HG03066 (cell line): ENCODE measurements around the gene PRKCZ.

Source experiments
- ATAC-seq: cut with Tn5 transposase; IDR thresholded peaks from one replicate; pipeline ENCODE4 v1.9.1; 2021; ENCODE audit warnings: low read depth; ENCODE audit not compliant: unreplicated experiment

Gene PRKCZ

DNA sequence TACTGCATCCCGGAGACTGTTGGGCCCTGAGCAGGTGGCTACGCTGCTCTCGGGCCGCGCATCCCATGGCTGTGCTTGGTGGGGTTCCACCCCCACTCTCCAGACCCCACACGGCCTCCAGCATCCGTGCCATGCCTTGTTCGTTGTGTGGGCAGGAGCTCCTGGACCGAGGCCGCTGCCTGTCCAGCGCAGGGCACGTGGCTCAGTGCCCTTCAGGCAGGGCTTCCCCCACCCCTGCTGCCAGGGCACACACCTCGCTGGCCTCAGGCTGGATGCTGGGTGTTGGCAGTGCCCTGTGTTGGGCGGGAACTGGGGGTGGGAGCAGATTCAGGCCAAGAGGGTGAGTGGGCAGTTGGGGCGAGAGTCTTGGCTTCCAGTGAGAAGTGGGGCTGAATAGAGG, 9.9 kb downstream of the PRKCZ start:
- no peak for ATAC-seq

DNA sequence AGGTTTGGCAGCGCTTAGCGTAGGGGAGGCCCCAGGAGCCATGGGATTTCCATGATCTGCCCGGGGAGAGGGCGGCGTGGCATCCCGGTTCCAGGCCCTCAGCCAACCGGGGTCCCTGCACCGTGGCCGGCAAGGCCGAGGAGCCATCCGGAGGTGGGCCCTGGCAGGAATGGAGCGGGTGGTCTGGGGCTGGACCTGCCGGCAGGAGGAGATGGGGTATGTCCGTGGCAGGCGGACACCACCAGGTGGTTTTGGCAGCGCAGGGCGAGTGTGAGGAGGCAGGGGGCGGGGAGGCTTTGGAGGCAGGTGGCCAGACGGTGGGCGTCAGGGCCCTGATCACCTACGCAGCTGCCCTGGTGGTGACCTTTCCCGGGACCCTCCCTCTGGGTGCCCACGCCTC, 10.3 kb downstream of the PRKCZ start:
- no peak for ATAC-seq

DNA sequence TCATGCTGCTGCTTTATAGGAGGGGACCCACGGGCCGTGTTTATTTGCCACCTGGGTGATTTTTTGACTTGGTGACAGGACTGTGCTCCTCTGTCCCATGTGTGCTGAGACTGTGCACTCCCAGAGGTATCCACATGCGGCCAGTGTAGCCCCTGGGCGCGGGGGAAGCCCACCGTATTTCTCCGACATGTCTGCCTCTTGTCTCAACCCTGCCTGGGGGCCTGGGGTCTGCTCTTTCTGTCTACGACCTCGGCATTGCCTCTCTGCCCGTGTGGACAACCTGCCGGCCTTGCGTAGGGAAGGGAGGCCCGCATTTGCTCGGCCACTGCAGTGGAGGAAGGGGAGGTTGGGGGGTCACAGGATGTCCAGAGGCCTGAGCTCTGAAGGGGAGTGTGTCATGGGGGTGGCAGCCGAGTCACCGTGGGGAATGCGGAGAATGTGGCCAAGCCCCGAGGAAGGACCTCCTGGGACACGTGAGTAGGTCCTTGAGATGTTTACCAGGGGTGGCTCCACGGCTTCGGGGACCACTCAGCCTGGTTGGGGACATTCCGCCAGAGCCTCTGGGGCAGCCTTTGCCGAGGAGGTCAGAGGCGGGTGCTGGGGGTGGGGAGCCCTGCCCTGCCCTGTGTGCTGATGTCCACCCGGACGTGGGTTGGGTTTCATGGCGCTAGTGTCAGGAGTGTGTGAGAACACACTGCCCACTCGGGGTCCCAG, 11.0 kb downstream of the PRKCZ start:
- no peak for ATAC-seq

DNA sequence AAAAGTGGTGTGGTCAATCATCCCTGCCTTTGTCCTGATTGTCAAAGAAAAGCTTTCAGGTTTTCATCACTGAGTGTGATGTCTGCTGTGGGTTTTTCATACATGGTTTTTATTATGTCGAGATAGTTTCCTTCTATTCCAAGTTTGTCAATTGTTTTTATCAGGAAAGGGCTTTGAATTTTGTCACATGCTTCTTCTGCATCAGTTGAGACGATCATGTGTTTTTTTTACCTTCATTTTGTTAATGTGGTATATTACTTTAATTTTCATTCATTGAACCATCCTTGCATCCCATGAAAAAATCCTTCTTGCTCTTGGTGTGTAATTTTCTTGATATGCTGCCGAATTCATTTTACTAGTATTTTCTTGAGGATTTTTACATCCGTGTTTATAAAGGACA, 15.5 kb downstream of the PRKCZ start:
- ATAC-seq = no peak

DNA sequence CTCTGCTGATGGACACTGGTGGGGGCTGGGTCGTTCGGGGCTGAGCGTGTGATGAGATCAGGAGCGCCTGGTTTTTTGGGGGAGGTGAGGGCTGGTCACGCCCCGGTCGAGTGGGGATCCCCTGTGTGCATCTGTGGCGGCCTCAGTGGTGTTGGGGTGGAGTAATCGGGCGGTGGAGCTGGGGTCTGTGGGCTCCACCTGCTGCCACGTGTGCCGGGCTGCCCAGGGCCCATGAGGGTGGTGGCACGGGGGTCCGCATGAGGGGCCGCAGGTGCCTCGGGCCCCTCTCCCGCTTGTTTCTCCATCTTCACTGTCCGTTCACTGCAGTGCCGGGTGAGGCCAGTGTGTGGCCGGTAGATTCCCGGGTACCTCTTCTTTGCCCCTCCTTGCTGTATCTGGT, 17.2 kb downstream of the PRKCZ start:
- no peak for ATAC-seq

DNA sequence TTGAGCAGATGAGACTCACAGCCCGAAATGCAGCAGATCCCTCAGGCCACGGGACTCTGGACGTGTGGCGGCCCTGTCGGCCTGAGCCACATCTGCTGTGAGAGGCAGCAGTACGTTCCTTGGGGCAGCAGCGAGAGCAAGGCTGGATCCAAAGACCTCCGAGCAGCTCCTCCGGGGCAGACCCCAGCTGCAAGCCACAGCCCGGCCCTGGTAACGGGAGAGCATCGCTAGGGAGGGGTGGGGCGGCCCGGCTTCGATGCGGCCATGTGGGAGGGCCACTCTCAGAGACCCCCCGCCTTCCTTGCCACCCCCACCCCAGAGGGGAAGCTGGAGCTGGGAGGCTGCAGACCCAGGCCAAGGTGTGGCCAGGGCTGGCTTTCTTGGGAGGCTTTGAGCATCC, 17.8 kb downstream of the PRKCZ start:
- no peak for ATAC-seq

DNA sequence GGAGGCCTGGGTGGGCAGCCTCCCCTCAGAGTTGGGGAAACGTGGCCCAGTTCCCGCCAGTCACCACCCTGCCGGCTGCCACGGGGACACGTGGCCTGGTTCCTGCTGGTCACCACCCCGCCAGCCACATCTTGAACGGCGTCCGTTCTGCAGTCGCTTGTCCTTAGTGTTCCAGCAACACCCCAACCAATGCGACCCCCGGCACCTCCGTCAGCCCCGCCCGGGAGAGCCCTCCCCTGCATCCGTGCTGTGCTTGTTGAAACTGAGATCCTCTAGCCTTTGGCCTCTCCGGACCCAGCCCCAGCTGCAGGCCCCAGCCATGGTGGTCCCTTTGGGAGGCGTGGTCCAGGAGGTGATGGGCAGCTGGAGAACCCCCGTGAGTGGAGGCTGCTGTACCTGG, 18.7 kb downstream of the PRKCZ start:
- ATAC-seq = no peak

DNA sequence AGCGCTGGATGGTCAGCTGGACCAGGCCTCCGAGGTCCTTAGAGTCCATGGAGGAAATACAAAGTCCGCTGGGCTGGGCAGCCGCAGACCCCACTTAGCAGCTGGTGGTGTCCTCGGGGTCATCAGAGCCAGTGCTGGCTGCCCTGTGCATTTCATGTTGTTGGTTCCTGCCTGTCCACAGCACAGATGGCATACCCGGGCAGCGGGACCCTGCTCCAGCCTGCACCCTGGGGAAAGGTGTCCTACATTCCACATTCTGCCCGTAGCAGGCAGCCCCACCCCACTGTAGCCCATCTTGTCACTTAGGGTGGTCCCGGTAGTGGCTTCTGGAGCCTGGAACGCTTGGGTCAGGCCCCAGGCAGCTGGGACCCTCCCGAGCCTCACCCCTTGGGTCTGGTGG, 19.8 kb downstream of the PRKCZ start:
- no peak for ATAC-seq

DNA sequence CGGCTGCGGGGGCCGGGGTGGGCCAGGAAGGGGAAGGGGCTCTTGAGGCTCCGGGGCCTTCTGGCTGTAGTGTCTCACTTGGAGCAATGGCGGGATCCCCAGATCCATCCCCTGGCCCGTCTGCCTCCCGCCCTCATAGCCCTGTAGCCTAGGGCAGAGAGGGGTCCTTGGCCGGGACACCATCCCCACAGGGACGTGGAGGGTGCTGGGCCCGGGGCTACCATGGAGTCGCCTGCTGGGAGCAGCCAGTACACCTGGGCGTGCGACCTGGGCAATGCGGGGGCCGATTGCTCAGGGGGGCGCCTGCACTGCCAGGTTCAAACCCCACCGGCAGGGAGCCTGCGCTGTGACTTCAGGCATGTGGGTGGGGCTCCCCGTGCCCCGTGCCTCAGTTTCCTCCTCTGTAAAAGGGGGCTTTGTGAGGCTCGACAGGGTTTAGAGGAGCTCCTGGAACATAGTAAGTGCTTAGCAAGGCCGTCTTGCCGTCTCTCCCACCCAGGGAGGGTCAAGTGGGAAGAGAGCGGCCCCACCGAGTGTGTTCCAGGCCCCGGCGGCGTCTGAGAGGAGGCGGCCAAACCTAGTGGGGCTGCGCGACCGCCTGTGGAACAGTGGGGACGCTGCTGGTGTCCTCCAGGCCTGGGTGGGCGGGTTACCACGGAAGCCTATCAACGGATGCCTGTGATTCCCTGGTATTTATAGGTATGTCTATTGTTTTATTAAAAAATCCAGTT, 20.8 kb downstream of the PRKCZ start:
- no peak for ATAC-seq

DNA sequence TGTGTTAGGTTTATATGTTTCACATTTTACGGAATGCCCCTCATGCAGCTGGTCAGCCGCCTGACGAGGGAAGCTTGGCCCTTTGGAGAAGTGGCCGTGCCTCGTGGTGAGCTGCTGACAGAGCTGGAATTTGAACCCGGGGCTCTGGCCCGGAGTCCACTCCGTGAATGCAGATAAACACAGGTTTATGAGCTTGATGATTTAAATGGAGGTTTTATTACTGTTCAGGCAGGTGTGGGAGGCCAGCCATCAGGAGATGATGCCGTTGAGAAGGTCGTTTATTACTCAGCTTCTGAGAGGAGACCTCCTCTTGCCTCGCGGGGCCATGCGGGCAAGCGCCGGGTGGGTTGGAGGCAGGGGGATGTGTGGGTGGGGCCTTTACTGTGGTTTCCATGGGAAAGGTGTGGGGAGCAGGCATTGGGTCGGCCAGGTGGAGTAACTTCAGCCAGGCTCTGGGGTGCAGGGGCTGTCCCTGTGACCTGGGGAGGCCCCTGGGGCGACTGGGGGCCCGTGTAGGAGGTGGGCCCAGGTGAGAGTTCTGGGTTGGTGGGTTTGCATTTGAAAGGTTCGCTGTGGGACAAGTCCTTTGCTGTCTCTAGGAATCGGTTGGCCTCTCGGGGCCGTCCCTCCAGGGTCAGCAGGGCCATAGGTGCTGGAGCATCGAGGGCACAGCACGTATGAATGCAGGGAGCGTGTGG, 22.0 kb downstream of the PRKCZ start:
- ATAC-seq = no peak

DNA sequence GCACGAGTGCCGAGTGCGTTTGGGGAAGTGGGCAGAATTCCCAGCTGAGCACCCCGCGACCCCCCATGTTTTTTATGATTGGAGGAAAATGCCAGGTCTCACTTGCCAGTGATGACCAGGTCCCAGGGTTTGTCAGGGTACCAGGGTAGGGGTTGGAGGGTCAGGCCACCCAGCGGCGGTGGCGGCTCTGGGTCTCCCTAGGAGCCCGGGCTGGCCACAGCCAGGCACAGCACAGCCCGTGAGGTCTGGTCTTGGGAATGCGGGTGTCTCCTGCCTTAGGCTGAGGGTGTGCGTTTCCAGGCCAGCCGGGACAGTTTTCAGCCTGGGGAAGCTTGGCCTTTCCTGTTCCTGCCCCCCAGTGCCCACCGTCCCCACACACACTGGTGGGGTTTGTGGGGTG, 22.7 kb downstream of the PRKCZ start:
- no peak for ATAC-seq

DNA sequence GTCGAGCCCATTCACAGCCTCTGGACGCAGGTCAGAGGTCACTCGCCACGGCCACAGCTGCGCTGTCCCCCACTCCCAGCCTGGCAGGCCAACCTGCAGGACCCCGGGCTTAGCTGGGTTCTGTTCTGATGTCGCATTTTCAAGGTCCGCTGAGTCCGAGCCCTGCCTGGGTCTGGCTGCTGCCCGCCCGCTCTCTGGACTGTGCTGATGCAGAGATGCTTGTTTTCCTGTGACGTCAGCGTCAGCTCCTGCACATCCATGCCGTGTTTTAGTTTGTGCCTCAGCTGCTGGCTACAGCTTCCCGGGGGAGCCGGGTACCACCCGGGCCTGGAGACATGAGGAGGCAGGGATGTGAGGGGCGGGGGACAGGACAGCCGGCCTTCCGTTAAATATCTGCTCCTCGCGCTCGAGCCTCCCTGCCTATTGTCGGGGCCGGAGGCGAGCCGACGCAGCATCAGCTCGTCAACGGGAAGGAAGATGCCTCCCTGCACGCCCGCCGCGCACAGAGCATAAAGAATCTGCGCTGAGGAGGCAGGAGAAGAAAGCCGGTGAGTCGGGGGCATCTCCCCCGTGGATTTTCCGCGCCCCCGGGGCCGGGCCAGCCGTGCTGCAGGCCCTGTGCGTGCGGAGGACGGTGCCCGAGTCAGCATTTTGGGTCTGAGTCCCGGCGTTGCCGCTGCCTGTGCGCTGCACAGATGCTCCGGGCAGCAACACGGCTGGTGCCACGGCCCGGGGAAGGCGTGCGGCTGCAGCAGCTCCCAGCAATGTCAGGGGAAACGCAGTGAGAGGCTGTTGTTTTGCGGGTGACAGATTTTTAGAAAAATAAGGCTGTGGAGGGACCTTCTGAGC, 23.4 kb downstream of the PRKCZ start:
- no peak for ATAC-seq

DNA sequence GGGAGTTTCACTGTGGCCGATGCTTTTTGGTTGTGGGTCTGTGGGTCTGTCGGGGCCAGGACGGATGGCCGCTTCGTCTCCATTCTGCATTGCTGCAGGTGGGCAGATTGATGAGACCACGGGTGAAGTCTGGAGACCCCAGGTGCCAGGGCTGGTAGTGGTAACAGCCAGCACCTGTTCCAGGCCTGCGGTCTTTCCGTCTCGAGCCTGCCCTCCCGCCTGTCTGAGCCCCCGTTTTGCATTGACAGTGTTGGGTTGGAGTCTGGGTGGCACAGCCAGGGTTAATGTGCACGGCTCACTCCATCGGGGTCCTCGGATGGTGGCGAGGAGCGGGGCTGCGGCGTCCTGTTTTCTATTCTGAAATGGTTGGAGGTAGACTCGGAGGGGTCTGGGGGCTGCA, 24.2 kb downstream of the PRKCZ start:
- no peak for ATAC-seq

DNA sequence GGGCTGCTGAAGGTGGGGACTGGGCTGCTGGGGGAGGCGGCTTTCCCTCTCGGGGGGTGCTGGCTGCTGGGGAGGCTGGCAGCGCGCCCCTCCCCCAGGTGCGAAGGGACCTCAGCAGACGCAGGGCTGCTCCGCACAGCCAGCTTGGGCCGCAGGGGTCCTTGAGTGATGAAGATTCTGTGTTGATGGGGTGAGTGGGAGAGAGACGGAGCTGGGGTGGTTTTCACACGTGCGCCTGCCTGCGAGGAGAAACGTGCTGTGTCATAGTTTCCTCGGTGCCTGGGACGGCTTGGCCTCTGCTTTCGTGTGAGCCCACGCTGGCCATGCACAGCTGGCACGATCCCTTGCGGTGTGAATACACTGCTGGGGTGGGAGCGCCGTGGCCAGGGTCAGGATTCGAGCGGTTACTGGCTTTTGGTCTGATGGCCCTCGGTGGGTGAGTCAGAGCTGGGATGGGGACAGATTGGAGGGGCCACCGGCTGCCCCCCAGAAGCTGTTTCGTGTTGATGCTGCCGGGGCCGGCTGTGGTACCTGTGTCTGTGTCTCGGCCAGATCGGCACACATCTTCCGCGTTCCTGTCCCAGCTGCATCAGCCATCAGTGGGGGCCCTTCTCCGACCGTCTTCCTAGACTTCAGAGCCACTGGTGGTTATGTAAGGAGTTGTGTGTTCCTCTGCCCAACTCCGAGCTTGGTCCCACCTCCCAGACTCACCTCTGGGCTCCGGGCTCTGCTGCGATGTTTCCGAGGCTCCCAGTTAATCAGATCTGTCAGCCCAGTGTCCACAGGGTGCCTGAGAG, 24.9 kb downstream of the PRKCZ start:
- ATAC-seq = no peak

DNA sequence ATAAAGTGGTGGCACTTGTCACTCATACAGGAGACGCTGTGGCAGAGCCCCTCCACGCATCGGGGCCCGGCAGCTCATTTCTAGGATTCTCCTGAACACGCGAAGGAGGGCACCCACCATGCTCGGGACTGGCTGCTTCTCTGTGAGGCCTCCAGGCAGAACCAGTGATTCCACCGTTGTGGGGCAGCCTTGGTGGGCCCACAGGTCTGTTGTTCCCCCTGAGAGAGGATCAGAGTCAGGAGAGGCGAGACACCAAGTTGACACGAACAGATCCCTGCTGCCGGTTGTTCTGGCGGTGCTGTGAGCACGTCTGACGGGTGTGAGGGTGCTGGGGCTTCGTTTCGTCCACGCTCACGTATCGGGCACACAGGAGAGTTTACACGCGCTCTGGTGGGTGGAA, 26.6 kb downstream of the PRKCZ start:
- no peak for ATAC-seq

DNA sequence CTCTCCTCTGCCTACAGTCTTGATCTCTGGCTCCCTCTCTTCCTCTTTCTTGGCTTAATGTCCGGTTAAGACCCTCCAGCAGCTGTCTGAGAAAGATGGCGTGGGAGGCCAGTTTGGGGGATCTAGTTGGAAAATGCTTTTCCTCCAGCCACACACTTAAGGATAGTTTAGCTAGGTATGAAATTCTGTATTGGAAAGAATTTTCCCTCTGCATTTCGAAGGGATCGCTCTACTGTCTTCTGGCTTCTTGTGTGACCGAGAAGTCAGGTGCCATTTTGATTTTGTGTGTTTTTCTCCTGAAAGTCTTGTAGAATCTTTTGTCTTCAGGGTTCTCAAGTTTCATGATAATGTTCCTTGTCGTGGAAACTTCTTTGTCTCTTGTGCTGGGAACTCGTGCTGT, 28.0 kb downstream of the PRKCZ start:
- no peak for ATAC-seq

DNA sequence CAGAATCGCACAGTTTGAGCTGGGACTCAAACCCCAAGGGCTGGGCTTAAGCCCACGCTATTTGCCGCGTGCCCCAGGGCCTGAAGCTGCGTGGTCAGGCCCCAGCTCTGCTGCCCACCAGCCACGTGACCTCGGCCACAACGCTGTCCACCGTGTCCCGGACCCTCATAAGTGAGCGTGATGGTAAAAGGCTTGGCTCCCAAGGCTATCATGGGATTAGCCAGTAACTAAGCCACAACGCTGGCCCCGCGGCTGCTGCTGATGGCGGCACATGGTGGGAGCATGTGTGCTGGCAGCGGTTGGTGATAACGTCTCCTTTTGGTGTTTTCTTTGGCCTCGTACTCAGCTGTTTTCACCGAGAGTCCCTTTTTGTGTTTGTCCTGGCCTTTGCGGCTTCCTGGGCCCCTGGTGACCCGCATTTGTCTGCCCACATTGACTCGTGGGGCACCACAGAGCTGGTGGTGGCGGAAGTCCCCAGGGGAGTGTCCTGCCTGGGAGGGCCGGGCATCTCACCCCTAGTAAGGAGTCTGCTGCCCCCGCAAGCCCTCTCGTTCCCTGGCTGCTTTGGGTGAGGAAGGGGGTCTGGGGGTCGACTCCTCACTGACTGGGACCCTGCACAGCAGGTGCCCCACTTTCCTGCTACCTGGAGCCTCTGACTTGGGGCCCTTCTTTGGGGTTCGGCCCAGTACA, 29.3 kb downstream of the PRKCZ start:
- ATAC-seq = no peak

DNA sequence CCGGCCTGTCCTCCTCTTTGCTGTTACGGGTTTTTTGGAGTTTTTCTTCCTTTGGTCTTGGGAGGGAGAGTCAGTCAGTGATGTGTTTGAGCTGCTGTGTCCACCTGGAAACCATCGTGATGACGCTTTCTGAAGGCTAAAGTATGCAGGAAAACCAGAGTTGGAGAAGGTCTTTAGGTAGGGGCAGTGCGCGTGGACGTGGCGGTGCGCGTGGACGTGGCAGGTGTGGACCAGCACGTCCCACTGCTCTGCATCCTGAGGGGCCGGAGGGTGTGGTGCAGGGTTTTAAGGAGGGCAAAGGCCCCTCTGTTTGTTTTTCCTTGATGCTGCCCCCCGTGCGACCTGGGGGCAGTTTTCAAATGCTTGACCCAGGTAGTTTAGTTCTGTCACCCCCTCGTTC, 29.9 kb downstream of the PRKCZ start:
- ATAC-seq = no peak

DNA sequence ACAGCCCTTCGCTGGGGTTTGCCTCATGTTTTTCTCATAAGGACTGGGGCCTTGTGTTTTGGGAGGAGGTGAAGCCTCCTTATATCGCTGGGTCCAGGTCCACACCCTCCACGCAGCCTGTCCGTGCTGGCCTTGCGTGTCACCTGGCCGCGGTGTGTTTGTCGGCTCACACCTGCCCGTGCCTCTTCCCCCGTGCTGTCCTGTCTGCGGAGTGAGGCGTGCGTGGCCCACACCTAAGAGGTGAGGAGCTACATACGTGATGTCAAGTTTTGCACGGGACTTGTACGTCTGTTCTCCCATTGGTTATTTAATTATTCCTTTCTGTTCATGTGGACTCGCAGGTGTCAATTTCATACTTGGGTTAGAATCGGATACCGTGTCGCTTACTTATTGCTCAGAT, 30.7 kb downstream of the PRKCZ start:
- ATAC-seq = no peak
